Measurements from ENCODE around the gene FAM83C. TPM values are rescaled to one million over a fixed set of nuclear protein-coding genes. Genes with fewer than 3 reads are reported as not detected.

The FAM83C gene
- total and polyA plus RNA-seq, 8 donors, result 6.5 TPM; not detected in 7

GRCh38 chr20:35297740-35298139 lies 5.5 kb upstream of the FAM83C start:
- peaks cover 0 to 36% (median 15%) of the 10 kb centered on the region in 3 donors for H3K27me3 ChIP-seq
- H3K9me3 ChIP-seq, result no peaks in the 10 kb centered on the region
- no peak overlapping the region for H3K27ac ChIP-seq
- intact Hi-C loops (cut with DNase I; ENCODE audit: low total_unique reads), result no loop called here
- 84 to 92% (median 89%) methylated on average over 10 to 14 of the region's 14 CpGs for WGBS, 5 donors
- no peaks in the 10 kb centered on the region for H3K36me3 ChIP-seq
- no peak for TF ChIP-seq POLR2A (IDR thresholded peaks at IDR 0.05)
- no peak for TF ChIP-seq CTCF (IDR thresholded peaks at IDR 0.05)
- TF ChIP-seq EP300 (IDR thresholded peaks at IDR 0.05), result no peak
- no peak for TF ChIP-seq POLR2AphosphoS5 (IDR thresholded peaks at IDR 0.05)
- no peak overlapping the region for H3K4me3 ChIP-seq
- no peak for DNase-seq
- H3K4me1 ChIP-seq, result peaks cover 0 to 11% (median 5%) of the 10 kb centered on the region in 4 donors

- Histone ChIP-seq H3K36me3 (no peaks in the 10 kb centered on the region), H3K27me3 (peaks cover 0 to 42% (median 15%) of the 10 kb centered on the region in 3 donors), H3K4me3 (no peak overlapping the region), H3K27ac (no peak overlapping the region), H3K4me1 (peaks cover 0 to 6% (median 2%) of the 10 kb centered on the region in 4 donors), H3K9me3 (no peaks in the 10 kb centered on the region)
- intact Hi-C loops (cut with DNase I; ENCODE audit: low total_unique reads), result no loop called here
- TF ChIP-seq CTCF (IDR thresholded peaks at IDR 0.05) (no peak), POLR2A (IDR thresholded peaks at IDR 0.05) (no peak), POLR2AphosphoS5 (IDR thresholded peaks at IDR 0.05) (no peak), EP300 (IDR thresholded peaks at IDR 0.05) (no peak)
- no peak for DNase-seq
- 51 to 56% (median 52%) methylated on average over 8 of the region's 8 CpGs for whole genome bisulfite sequencing, 5 donors
Measured at GRCh38 chr20:35297155-35297554, 4.9 kb upstream of the FAM83C start.

GRCh38 chr20:35296101-35296554 lies 3.9 kb upstream of the FAM83C start:
- 61 to 78% (median 63%) methylated on average over 8 to 9 of the region's 9 CpGs for WGBS, 5 donors
- H3K36me3 ChIP-seq, result no peaks in the 10 kb centered on the region
- H3K27me3 ChIP-seq, result peaks cover 0 to 47% (median 15%) of the 10 kb centered on the region in 3 donors
- H3K9me3 ChIP-seq, result no peaks in the 10 kb centered on the region
- no peak overlapping the region for H3K4me3 ChIP-seq
- DNase-seq, result no peak
- no peaks in the 10 kb centered on the region for H3K4me1 ChIP-seq
- H3K27ac ChIP-seq, result no peak overlapping the region
- TF ChIP-seq CTCF (IDR thresholded peaks at IDR 0.05), result no peak
- TF ChIP-seq POLR2A (IDR thresholded peaks at IDR 0.05), result no peak
- no peak for TF ChIP-seq EP300 (IDR thresholded peaks at IDR 0.05)
- TF ChIP-seq POLR2AphosphoS5 (IDR thresholded peaks at IDR 0.05), result no peak
- intact Hi-C loops (cut with DNase I; ENCODE audit: low total_unique reads), result no loop called here

- no peaks in the 10 kb centered on the region for H3K9me3 ChIP-seq
- no peaks in the 10 kb centered on the region for H3K4me1 ChIP-seq
- H3K27me3 ChIP-seq, result peaks cover 0 to 47% (median 15%) of the 10 kb centered on the region in 3 donors
- no peak overlapping the region for H3K27ac ChIP-seq
- H3K36me3 ChIP-seq, result no peaks in the 10 kb centered on the region
- no peak overlapping the region for H3K4me3 ChIP-seq
- no peak for DNase-seq
- intact Hi-C loops (cut with DNase I; ENCODE audit: low total_unique reads), result no loop called here
- 73 to 90% (median 78%) methylated on average over 8 of the region's 8 CpGs for WGBS, 5 donors
- TF ChIP-seq CTCF (IDR thresholded peaks at IDR 0.05) (no peak), POLR2A (IDR thresholded peaks at IDR 0.05) (no peak), EP300 (IDR thresholded peaks at IDR 0.05) (no peak), POLR2AphosphoS5 (IDR thresholded peaks at IDR 0.05) (no peak)
Measured at GRCh38 chr20:35295674-35296073, 3.4 kb upstream of the FAM83C start.
